Measurements from ENCODE around the gene TAPBP. TPM values are rescaled to one million over a fixed set of nuclear protein-coding genes. Genes with fewer than 3 reads are reported as not detected.

Gene TAPBP
- total and polyA plus RNA-seq, 9 of the 15 experiments (the other 6 are each of a cell fraction or from before 2014, with no cell fraction given) = 5.6 to 74.0 (median 22.3) TPM

- TF ChIP-seq ZNF639 (CRISPR knock-in tag; conservative IDR thresholded peaks at IDR 0.05 in 1 of 2, IDR thresholded peaks at IDR 0.05 in 1 of 2) (peak in 1 of 2 experiments; percentile 79; a peak in 2 of 4 replicates), STAT5A (IDR thresholded peaks at IDR 0.05; ENCODE audit: borderline replicate concordance, low read length) (no peak), ZBTB11 (CRISPR knock-in tag; IDR thresholded peaks at IDR 0.05) (peak in 1 of 3 experiments; percentile 89; a peak in 4 of 6 replicates), EP400 (IDR thresholded peaks at IDR 0.05) (peak; percentile 90), BRD4 (IDR thresholded peaks at IDR 0.05) (peak; percentile 82; the same call in 1 of the 2 replicates), ZNF695 (CRISPR knock-in tag; IDR thresholded peaks at IDR 0.05) (no peak), POLR2A (conservative IDR thresholded peaks at IDR 0.05) (peak; percentile 99), NCOR1 (IDR thresholded peaks at IDR 0.05) (no peak; the same call in none of the 2 replicates), ZBTB17 (CRISPR knock-in tag; IDR thresholded peaks at IDR 0.05) (peak; percentile 71; the same call in 1 of the 2 replicates), HMGXB4 (CRISPR knock-in tag; IDR thresholded peaks at IDR 0.05) (peak; percentile 85; the same call in 1 of the 2 replicates), COPS2 (conservative IDR thresholded peaks at IDR 0.05) (no peak), ZNF764 (CRISPR knock-in tag; IDR thresholded peaks at IDR 0.05; ENCODE audit: low read depth) (0 out of 2 replicates have a peak, but pooled peaks have one; percentile 33), KLF10 (CRISPR knock-in tag; IDR thresholded peaks at IDR 0.05) (no peak), GABPB1 (CRISPR knock-in tag; IDR thresholded peaks at IDR 0.05) (peak; percentile 91), RNF219 (CRISPR knock-in tag; IDR thresholded peaks at IDR 0.05) (no peak)
Observed at GRCh38 chr6:33299237-33299944, 14.5 kb downstream of the TAPBP start (continued).

Measured in K562 (cell line).